Measurements from ENCODE around the gene GSPT1.
"Not testable (repeated sequence)": the region's sequence is repeated elsewhere in the genome, so short reads cannot be mapped to it uniquely, and the experiment has no call there.

GSPT1 gene

DNA sequence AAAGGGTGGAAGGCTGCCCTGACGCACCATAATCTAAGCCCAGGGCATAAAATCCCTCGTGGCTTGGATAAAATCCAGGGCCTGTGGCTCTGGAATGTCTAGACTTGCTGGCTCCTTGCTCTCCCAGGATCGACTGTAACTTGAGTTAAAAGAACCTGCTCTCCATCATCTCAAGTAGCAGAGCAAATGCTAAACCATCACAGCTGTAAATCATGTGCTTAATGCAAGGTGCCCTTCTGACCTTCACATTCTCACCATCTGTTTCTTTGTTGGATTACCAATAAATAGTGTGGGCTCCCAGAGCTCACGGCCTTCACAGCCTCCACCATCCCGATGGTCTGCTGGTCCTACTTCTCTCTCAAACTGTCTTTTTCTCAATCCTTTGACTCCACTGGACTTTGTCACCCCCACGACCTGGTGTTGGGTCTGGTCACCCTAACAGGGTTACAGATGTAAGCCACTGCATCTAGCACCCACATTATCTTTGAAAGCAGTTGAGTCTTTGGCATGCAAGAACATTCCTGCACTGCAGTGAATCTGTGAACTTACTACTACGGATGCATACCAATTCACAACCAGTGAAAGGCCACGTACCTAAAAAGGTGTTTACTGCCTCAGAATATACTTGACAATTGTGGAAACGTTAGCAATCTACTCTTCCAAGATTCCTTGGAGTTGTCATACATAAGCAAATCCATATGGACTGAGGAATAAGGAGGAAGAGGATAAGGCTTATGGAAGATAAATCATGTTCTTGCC, 79.7 kb downstream of the GSPT1 start:
- H3K9me3 ChIP-seq (ENCODE audit: control insufficient read depth, low read length), result no peaks in the 10 kb centered on the region
- no peak overlapping the region for H3K27ac ChIP-seq (ENCODE audit: insufficient read depth, low read depth, low read length, poor library complexity, severe bottlenecking)
- H3K4me1 ChIP-seq (ENCODE audit: control insufficient read depth, insufficient read depth, low read length), result no peaks in the 10 kb centered on the region
- H3K4me3 ChIP-seq (ENCODE audit: insufficient read depth, low read depth, low read length), result no peak overlapping the region
- peaks cover 44% of the 10 kb centered on the region for H3K36me3 ChIP-seq (ENCODE audit: control insufficient read depth, insufficient read depth, low read length)
- H3K27me3 ChIP-seq (ENCODE audit: control insufficient read depth, insufficient read depth, low read length, poor library complexity, severe bottlenecking), result no peaks in the 10 kb centered on the region
- WGBS, 2 experiments, result 86 to 88% methylated on average over 9 of the region's 9 CpGs

DNA sequence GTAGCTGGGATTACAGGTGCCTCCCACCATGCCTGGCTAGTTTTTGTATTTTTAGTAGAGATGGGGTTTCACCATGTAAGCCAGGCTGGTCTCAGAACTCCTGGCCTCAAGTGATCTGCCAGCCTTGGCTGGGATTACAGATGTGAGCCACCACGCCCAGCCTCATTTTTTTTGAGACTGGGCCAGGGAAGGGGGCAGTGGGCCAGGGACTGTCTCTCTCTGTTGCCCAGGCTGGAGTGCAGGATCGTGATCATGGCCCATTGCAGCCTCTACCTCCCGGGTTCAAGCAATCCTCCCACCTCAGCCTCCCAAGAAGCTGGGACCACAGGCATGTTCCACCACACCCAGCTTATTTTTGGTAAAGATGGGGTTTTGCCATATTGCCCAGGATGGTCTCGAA, 80.4 kb downstream of the GSPT1 start:
- Histone ChIP-seq H3K27ac (ENCODE audit: insufficient read depth, low read depth, low read length, poor library complexity, severe bottlenecking) (no peak overlapping the region), H3K36me3 (ENCODE audit: control insufficient read depth, insufficient read depth, low read length) (peaks cover 37% of the 10 kb centered on the region), H3K9me3 (ENCODE audit: control insufficient read depth, low read length) (no peaks in the 10 kb centered on the region), H3K27me3 (ENCODE audit: control insufficient read depth, insufficient read depth, low read length, poor library complexity, severe bottlenecking) (no peaks in the 10 kb centered on the region), H3K4me3 (ENCODE audit: insufficient read depth, low read depth, low read length) (no peak overlapping the region), H3K4me1 (ENCODE audit: control insufficient read depth, insufficient read depth, low read length) (no peaks in the 10 kb centered on the region)
- 89 to 92% methylated on average over 4 of the region's 4 CpGs for WGBS, 2 experiments

DNA sequence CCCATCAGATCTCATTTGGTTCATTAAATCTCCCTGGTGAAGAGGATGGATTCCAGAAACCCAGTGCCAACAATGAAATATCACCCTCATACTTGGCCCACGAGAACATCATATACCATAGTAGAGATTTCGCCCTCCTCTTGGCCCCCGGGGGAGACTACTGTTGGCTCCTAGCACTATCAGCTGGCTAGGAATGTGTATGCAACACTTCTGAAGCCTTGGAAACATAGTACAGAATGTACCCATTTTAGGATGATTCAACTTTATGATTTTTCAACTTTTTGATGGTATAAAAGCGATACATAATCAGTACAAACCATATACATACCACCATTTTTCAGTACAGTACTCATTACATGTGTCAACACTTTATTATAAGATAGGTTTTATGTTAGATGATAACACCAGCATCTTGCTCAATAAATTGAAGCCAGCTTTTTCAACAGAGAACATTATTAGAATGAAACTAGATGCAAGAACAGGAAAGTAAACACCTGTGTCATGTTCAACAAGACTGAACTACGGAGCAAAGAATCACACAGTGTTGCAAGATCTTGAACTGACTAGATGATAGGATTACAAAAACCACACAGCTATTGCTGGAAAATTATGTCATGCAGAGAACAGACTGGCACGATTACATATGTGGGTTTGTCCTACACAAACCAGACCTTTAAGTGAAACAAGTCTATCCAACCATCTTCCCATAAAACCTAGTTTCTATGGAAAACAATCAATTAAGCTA, 81.6 kb downstream of the GSPT1 start:
- Histone ChIP-seq H3K27me3 (ENCODE audit: control insufficient read depth, insufficient read depth, low read length, poor library complexity, severe bottlenecking) (no peaks in the 10 kb centered on the region), H3K4me3 (ENCODE audit: insufficient read depth, low read depth, low read length) (no peak overlapping the region), H3K27ac (ENCODE audit: insufficient read depth, low read depth, low read length, poor library complexity, severe bottlenecking) (no peak overlapping the region), H3K9me3 (ENCODE audit: control insufficient read depth, low read length) (no peaks in the 10 kb centered on the region), H3K4me1 (ENCODE audit: control insufficient read depth, insufficient read depth, low read length) (no peaks in the 10 kb centered on the region), H3K36me3 (ENCODE audit: control insufficient read depth, insufficient read depth, low read length) (peaks cover 25% of the 10 kb centered on the region)
- 94 to 95% methylated on average over 5 to 6 of the region's 6 CpGs for WGBS, 2 experiments

- no peaks in the 10 kb centered on the region for H3K9me3 ChIP-seq (ENCODE audit: control insufficient read depth, low read length)
- H3K36me3 ChIP-seq (ENCODE audit: control insufficient read depth, insufficient read depth, low read length), result no peaks in the 10 kb centered on the region
- 86 to 87% methylated on average over 5 of the region's 5 CpGs for whole genome bisulfite sequencing, 2 experiments
- no peaks in the 10 kb centered on the region for H3K27me3 ChIP-seq (ENCODE audit: control insufficient read depth, insufficient read depth, low read length, poor library complexity, severe bottlenecking)
- no peaks in the 10 kb centered on the region for H3K4me1 ChIP-seq (ENCODE audit: control insufficient read depth, insufficient read depth, low read length)
- H3K4me3 ChIP-seq (ENCODE audit: insufficient read depth, low read depth, low read length), result no peak overlapping the region
- no peak overlapping the region for H3K27ac ChIP-seq (ENCODE audit: insufficient read depth, low read depth, low read length, poor library complexity, severe bottlenecking)
These were observed 87.1 kb downstream of the GSPT1 start for GRCh38 chr16:11828696-11829095.

DNA sequence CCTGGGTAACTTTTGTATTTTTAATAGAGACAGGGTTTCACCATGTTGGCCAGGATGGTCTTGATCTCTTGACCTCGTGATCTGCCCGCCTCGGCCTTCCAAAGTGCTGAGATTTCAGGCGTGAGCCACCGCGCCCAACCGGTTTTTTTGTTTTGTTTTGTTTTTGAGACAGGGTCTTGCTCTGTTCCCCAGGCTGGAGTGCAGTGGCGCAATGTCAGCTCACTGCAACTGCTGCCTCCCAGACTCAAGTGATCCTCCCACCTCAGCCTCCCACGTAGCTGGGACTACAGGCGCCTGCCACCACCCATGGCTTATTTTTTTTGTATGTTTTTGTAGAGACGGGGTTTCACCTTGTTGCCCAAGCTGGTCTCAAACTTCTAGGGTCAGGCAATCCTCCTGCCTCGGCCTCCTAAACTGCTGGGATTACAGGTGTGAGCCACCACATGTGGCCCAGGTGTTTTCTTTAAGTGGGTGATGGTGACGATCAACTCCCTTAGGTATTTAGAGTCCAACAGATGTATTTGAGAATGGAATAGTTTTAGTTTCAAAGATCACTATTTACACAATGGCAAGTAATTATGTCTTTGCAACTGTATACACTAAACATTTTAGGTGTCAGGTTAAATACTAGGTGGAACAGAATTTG, 90.1 kb downstream of the GSPT1 start:
- H3K27ac ChIP-seq (ENCODE audit: insufficient read depth, low read depth, low read length, poor library complexity, severe bottlenecking); H3K9me3 ChIP-seq (ENCODE audit: control insufficient read depth, low read length); H3K4me3 ChIP-seq (ENCODE audit: insufficient read depth, low read depth, low read length); H3K36me3 ChIP-seq (ENCODE audit: control insufficient read depth, insufficient read depth, low read length); H3K27me3 ChIP-seq (ENCODE audit: control insufficient read depth, insufficient read depth, low read length, poor library complexity, severe bottlenecking); H3K4me1 ChIP-seq (ENCODE audit: control insufficient read depth, insufficient read depth, low read length): not testable (repeated sequence)
- WGBS, 2 experiments, result 89 to 92% methylated on average over 13 of the region's 13 CpGs

- H3K9me3 ChIP-seq (ENCODE audit: control insufficient read depth, low read length), result no peaks in the 10 kb centered on the region
These were observed 91.4 kb downstream of the GSPT1 start for GRCh38 chr16:11824362-11824761.

GRCh38 chr16:11823645-11824044, 92.1 kb downstream of the GSPT1 start:
- not testable (repeated sequence) for H3K4me1 ChIP-seq (ENCODE audit: control insufficient read depth, insufficient read depth, low read length); H3K36me3 ChIP-seq (ENCODE audit: control insufficient read depth, insufficient read depth, low read length)
- 92 to 98% methylated on average over 5 of the region's 5 CpGs for WGBS, 2 experiments

More at GRCh38 chr16:11824362-11824761, 91.4 kb downstream of the GSPT1 start:
- Histone ChIP-seq H3K4me3 (ENCODE audit: insufficient read depth, low read depth, low read length) (no peak overlapping the region), H3K4me1 (ENCODE audit: control insufficient read depth, insufficient read depth, low read length) (no peaks in the 10 kb centered on the region), H3K27ac (ENCODE audit: insufficient read depth, low read depth, low read length, poor library complexity, severe bottlenecking) (no peak overlapping the region), H3K27me3 (ENCODE audit: control insufficient read depth, insufficient read depth, low read length, poor library complexity, severe bottlenecking) (no peaks in the 10 kb centered on the region), H3K36me3 (ENCODE audit: control insufficient read depth, insufficient read depth, low read length) (no peaks in the 10 kb centered on the region)
- 87 to 93% methylated on average over 5 of the region's 5 CpGs for WGBS, 2 experiments

GRCh38 chr16:11819798-11820197, 96.0 kb downstream of the GSPT1 start:
- 95 to 96% methylated on average over 10 of the region's 10 CpGs for WGBS, 2 experiments
- Histone ChIP-seq H3K36me3 (ENCODE audit: control insufficient read depth, insufficient read depth, low read length) (no peaks in the 10 kb centered on the region), H3K4me1 (ENCODE audit: control insufficient read depth, insufficient read depth, low read length) (no peaks in the 10 kb centered on the region), H3K27me3 (ENCODE audit: control insufficient read depth, insufficient read depth, low read length, poor library complexity, severe bottlenecking) (no peaks in the 10 kb centered on the region), H3K27ac (ENCODE audit: insufficient read depth, low read depth, low read length, poor library complexity, severe bottlenecking) (no peak overlapping the region), H3K9me3 (ENCODE audit: control insufficient read depth, low read length) (no peaks in the 10 kb centered on the region), H3K4me3 (ENCODE audit: insufficient read depth, low read depth, low read length) (no peak overlapping the region)

More at GRCh38 chr16:11823645-11824044, 92.1 kb downstream of the GSPT1 start:
- H3K27ac ChIP-seq (ENCODE audit: insufficient read depth, low read depth, low read length, poor library complexity, severe bottlenecking); H3K27me3 ChIP-seq (ENCODE audit: control insufficient read depth, insufficient read depth, low read length, poor library complexity, severe bottlenecking); H3K9me3 ChIP-seq (ENCODE audit: control insufficient read depth, low read length); H3K4me3 ChIP-seq (ENCODE audit: insufficient read depth, low read depth, low read length): not testable (repeated sequence)

GRCh38 chr16:11818970-11819369, 96.8 kb downstream of the GSPT1 start:
- not testable (repeated sequence) for H3K27me3 ChIP-seq (ENCODE audit: control insufficient read depth, insufficient read depth, low read length, poor library complexity, severe bottlenecking); H3K27ac ChIP-seq (ENCODE audit: insufficient read depth, low read depth, low read length, poor library complexity, severe bottlenecking); H3K9me3 ChIP-seq (ENCODE audit: control insufficient read depth, low read length); H3K4me3 ChIP-seq (ENCODE audit: insufficient read depth, low read depth, low read length); H3K36me3 ChIP-seq (ENCODE audit: control insufficient read depth, insufficient read depth, low read length); H3K4me1 ChIP-seq (ENCODE audit: control insufficient read depth, insufficient read depth, low read length)
- WGBS, 2 experiments, result 91 to 92% methylated on average over 13 of the region's 13 CpGs

All from ectodermal cell (in vitro differentiated cells).